GM18858 (cell line): ENCODE results near the gene LYPD6.
"Not testable (repeated sequence)": the region's sequence is repeated elsewhere in the genome, so short reads cannot be mapped to it uniquely, and the experiment has no call there.

ENCODE experiments used
- ATAC-seq: cut with Tn5 transposase; IDR thresholded peaks from one replicate; pipeline ENCODE4 v1.9.1; 2021; ENCODE audit not compliant: unreplicated experiment

LYPD6 gene, protein sequence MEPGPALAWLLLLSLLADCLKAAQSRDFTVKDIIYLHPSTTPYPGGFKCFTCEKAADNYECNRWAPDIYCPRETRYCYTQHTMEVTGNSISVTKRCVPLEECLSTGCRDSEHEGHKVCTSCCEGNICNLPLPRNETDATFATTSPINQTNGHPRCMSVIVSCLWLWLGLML

DNA sequence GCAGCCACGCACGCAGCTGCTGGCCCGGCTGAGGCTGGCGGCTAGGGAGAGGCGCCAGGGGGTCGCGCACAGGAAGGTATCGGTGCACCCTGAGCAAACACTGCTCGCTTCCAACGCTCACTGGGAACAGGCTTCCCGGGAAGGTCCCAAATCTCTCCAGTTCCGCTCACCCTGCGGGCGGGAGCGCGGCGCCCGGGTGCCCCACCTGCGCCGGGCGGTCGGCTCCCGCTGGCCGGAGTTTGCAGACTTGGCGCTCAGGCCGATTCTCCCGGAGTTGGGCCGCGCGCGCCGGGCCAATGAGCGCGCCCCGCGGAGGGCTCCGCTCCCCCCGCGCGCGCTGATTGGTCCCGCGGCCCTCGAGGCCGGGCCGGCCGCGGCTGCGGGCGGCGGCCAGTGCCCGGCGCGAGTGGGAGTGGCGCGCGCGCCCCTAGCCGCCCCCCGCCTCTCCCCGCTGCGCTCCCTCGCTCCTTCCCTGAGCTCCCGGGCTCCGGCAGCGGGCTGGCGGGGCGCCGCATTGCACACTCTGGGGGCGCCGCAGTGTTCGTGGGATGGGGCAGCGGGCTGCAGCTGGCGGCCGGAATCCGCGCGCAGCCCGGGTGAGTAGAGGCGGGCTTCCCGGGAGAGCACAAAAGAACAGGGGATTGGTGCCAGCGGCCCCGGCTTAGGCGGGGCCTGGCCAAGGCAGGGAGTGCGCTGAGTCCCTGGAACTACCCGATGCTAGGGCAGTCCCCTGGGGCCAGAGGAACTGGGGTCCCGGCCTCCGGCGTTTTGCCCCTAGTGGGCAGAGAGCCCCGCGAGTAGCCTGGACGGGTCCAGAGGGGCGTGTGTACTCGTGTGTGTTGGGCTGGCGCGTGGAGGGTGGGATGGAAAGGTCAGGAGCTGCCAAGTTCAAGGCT, at the start of gene LYPD6:
Gene LYPD6 (plus strand): TSS at position 461 of the 896 bp plus-strand sequence. CDS start 107,122 bp downstream, outside the sequence.
- ATAC-seq: no peak

DNA sequence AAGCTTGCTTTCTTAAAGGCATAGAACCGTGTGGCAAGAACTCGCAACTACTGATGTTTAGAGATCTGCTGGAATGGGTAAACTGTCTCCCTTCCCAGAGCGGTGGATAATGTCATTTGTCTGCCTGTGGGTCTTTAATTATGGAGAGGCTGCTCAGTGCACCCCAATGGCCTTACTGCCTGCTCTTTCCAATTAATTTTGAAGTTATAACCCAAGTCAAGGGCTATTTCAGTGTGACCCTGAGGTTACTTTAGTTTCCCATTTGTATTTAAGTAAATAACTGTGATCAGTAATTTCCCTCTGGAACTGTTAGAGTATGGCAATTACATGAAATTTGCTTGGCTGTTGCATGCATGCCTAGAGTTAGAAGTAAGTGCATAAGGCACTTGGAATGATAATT, 48.9 kb upstream of the LYPD6 start:
- no peak for ATAC-seq

DNA sequence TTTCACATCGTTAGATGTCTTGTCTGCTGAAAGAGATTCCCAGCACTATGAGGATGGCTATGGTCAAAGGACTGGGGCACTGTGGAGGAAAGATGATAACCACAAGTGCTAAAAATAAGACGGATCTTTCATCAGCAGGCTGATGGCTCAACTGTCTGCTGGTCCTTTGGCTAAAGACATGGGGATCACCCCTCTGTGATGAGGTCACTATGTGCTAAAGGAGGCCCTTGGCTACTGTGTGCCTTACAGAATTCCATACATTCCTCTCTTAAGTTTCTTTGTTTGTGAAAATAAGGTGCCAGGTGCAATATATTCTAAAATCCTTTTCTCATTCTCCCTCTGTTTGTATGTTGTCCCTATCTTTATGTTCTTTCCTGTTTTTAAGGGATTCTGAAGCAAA, 39.7 kb upstream of the LYPD6 start:
- ATAC-seq: no peak

DNA sequence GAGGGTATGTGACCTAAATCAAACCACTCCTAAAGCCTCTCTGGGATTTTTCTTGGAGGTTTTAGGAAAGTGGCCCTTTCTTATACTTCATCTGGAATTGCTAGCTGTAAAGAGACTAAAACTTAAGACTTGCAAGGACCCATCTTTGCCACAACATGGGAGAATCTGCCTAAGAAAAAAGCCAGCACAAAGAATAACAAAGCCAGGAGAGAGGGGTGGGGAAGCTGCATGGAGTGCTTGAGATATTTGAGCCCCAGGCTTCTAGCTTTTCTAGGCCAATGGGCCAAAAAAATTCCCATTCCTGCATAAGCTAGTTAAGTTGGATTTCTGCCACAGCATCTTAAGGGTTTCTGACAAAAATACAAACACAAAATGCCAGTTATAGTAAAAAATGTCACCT, 38.5 kb upstream of the LYPD6 start:
- ATAC-seq: no peak

DNA sequence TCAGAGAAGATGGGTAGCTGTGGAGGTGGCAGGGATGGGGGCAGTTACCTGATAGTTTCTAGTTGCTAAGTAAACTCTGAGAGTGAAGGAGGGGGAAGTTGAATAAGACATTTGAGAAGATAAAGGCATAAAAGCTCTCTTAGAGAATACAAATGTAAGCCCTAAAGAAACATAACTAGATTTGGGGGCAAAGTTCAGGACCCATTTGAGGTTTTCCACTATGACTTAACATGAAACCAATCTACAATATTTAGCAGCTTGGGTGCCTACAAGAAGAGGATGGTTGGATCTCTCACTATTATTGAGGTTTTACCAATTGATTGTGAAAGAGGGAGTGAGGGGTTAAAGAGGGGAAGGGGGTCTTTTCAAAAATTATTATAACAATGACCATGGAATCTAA, 34.4 kb upstream of the LYPD6 start:
- ATAC-seq: no peak

DNA sequence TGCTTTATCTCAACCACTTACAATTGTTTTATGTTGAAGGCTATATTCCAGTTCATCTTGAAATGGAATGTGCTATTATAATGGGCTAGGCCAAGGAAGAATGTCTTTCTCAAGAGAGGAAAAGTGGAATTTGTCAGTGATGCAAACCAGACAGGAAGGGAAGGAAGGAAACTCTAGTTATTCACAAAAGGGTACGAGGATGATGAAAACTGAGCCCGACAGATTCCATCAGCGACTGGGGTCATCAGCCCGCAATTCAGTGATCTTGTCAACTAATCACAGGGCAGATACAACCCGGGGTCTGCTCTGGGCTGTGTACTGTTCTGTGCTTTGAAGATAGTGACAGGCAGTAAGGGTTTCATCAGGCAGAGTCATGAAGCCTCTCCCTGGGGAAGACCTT, 23.4 kb upstream of the LYPD6 start:
- ATAC-seq: no peak

DNA sequence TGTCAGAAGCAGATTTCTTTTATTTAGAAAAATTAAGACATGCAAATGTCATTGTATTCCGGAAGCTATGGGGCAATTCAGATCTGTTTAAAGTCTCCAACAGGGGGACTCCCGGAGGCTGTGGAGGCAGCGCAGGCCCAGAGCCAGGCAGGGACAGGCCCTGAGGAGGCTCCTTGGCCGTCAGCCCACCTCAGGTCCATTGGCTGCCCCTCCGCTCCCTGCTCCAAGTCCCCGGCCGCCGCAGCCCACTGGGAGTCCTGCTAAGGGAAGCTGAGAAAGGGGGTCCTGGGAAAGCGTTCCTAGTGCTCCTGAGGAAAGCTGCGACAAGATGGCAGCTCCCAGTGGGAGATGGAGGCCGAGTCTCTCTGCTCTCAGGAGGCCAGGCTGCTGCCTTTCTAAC, 20.0 kb upstream of the LYPD6 start:
- no peak for ATAC-seq

DNA sequence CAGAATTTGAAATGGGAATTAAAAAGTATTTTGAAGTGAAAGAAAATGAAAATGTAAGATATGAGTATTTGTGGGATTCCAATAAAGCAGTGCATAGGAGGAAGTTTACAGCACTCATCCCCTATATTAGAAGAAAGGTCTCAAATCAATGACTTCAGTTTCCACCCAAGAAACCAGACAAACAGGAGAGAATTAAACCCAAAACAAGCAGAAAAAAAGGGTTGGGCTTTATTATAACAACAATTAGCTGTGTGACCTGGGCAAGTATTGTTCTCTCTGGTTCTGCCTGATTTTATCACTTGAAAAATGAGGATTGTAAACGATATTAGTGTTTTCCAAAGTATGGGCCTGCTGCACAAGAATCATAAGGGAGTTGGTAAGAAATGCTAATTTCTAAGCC, 18.3 kb upstream of the LYPD6 start:
- no peak for ATAC-seq

DNA sequence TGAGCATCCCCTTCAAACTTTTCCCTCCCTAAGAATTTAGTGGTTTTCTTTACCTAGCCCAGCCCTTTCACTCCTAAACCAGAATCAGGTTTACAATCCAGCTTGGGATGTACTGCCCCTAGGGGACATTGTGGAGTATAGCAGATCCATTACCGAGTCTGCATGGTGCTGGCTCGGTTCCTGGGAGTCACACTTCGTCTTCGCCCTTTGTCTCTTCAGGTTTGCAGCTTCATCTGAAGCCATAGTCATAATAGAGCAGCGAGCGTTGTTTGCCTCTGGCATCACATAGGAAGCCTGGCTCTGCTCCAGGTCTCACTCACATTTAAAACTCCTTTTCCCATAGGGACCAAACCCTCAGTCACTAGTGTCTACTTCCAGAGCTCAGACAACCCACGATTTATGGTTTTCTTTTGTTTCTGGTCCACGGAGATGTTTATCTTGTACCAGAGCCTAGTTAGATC, 16.8 kb upstream of the LYPD6 start:
- peak; percentile 98 for ATAC-seq

DNA sequence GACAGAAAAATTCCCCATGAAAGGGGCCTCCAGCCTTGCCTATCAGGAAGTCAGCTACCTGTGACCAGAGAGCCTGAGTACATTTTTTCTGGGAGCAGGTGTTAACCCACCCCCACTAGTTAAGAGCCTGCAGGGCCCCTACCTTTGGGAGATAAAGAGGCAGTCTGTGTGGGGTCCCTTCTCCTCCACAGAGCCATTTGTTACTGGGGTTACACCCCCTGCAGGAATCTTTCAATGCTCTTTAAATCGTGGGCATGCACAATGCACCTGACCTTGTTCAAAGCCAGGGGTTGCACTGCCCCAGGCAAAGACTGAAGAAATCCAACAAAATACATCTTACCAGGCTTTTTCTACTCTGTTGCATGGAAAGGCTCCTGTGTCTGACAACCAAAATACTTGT, 15.7 kb upstream of the LYPD6 start:
- no peak for ATAC-seq

DNA sequence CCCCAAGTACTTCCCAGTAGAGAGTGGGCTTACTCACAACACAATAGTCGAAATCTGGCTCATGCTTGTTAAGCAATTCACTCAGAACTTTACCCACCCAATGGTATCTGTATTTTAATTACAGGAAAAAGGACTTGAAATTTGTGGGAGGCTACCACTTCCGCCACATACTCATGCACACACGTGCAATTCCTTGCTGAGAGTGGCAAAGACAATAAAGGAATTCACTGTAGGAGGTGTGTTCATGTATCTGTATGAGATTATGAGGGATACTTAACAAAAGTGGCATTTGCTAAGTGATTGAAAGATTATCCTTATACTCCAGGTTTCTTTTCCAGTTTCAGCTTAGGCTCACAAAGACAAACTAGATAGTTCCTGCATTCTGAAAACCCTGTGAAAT, 14.9 kb upstream of the LYPD6 start:
- ATAC-seq: no peak

DNA sequence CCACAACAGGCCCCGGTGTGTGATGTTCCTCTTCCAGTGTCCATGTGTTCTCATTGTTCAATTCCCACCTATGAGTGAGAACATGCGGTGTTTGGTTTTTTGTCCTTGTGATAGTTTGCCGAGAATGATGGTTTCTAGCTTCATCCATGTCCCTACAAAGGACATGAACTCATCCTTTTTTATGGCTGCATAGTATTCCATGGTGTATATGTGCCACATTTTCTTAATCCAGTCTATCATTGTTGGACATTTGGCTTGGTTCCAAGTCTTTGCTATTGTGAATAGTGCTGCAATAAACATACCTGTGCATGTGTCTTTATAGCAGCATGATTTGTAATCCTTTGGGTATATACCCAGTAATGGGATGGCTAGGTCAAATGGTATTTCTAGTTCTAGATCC, 11.8 kb upstream of the LYPD6 start:
- not testable (repeated sequence) for ATAC-seq

DNA sequence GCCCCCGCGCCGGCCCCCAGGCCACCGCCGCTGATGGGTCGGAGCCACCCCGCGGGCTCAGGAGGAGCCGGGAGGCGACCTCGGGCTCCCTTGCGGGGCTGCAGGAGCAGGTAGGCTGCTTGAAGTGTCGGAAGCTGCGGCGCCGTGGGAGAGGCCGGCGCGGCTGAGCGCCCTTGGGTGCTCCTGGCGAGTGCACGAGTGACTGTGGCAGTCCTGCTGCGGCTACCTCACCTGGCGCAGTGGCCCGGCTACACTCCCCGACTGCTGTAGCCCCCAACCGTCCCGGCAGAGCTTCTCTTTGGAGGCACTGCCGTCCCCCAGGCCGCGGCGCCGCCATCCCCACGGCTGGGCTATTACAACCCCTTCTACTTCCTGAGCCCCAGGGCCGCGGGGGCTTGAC, 10.0 kb upstream of the LYPD6 start:
- no peak for ATAC-seq

DNA sequence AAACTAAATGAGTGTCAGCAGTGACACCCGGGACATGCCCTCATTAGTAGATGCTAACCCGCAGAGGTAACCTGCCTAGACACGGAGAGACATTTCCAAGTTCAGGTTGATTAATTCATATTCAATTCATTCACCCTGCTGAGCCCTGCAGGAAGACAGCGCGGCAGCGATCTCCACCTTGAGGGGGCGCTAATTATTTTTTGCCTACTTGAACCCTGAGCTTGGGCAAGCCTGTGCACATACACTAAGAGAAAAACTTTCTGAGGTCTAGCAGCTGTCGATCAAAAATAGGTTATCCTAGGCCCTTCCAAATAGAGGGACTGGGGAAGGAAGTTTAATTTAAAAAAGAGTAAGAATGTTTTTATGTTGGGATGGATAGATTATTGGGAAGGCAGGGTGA, 1.3 kb upstream of the LYPD6 start:
- ATAC-seq: no peak

DNA sequence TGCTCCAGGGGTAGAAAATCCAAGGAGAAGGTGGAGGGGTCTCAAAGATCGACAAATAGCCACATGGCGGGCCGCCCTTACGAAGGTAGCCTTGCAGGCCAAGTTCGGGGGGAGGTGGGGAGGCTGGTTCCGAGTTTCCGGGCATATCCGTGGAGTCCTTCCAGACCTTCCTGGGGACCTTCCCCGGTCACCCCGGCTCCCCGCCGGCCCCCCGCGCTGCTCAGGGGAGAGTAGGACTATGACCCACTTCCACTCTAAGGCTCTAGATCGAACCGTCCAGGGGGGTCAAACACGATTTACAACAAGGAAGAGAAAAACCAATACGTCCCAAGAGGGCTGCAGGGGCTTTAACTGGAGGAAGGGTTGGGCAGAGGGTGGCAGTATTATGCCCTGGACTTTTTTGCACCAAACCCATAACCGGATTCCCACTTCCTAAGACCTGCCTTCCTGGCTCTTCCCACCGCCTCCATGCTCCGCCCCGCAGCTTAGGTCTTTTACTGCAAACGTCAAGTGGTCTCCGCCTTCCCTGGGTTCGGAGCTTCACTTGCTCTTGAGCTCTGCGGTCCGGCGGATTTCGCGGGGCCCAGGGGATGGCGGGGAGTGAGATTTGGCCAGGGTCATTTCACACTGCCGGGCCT, 779 bp upstream of the LYPD6 start:
- no peak for ATAC-seq

DNA sequence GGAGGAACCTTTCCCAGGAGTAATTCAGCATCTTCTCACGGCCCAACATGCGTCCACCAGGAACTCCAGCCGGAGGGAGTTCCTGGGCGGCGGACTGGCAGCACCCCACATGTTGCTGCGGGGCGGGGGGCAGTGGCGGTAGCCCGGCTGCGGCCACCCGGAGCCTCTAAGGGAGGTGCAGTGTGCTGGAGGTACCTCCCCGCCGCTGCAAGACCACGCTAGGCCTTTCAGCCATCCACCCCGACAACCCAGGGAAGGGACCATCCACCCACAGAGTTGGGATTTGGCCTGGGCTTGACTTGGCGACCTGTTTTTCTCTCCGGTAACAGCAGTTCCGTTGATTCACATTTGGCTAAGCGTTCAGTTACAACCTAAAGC, 625 bp downstream of the LYPD6 start:
- no peak for ATAC-seq

DNA sequence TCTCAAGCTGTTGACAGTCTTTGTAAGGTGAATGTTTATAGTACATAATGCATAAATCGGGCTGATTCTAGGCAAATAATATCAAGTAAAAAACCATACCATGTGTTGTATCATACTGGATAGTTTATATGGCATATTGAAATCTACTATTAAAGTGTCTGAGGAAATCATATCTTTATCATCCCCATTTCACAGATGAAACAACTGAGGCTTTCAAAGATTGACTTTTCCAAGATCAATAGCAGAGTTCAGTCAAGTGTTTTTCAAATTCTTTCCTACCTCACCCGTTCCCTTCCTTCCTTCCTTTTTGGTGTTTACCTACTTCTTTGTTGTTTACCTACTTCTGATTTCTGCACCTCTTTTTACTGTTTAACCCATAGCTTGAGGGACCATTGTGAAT, 2.0 kb downstream of the LYPD6 start:
- no peak for ATAC-seq

DNA sequence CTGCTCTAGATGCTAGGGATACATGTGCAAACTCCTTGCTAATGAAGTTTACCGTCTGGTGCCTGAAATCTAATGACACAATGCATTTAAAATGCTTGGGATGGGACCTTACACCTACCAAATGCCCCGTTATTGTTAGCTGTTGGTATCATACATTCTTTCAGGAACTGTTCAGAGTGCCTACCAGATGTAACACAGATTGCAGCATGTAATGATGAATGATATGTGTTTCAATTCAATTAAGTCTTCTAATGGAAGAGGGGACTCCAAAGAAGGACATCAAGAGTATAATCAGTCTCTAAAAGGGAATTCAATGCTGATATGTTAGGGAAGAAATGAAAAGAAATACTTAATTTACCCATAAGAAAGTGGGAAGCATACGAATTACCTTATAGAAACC, 3.2 kb downstream of the LYPD6 start:
- no peak for ATAC-seq

DNA sequence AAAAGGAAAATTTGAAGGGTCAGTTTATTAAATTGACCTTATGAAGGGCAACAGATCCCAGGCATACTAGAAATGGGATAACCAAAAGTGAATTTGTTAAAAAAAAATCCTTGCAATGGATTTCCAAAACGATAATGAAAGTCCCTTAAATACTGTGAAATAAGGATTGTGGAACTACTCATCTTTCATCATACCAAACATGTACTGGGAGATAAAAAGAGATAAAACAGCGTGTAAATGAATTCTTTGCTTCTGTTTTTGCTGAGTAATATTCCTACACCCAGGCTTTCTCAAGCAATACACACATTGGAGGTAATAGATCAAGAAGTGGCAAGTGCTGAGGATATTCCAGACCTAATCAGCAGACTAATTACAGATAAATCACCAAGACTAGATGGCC, 3.8 kb downstream of the LYPD6 start:
- ATAC-seq: no peak

DNA sequence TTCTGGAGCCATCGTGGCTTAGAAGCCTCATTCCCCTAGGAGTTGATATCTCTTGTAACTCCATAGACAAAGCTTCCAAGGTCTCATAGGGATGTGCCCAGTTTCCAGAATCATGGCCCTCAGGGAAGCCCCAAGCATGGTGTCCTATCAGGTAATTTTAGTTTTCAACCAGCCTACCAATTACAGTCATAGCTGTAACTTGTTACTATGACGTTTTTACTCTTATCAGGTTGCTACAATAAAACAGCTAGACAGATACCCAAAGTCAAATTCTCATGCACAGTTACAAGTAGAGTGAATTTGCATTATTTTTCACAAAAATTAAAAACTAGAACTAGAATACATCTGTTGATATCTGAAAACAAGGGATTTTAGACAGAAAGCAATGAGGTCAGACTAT, 8.9 kb downstream of the LYPD6 start:
- ATAC-seq: no peak

DNA sequence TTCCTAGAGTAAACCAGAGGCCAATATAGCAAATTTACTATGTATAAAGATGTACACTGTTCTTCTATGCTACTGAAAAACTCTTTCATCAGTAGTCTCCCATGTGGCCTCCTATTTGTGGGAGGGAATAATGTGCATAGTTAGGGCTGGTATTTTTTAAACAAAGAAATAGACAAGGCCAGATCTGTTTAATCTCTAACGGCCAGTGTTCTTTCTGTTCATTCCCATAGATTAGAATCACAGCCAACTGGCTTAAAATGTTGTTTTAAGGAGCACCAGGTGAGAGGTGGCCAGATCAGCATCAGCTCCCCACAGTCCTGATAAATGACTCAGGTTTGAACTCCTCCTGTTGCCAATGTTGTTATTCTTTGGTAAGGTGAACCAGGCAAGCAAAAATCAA, 12.1 kb downstream of the LYPD6 start:
- no peak for ATAC-seq

DNA sequence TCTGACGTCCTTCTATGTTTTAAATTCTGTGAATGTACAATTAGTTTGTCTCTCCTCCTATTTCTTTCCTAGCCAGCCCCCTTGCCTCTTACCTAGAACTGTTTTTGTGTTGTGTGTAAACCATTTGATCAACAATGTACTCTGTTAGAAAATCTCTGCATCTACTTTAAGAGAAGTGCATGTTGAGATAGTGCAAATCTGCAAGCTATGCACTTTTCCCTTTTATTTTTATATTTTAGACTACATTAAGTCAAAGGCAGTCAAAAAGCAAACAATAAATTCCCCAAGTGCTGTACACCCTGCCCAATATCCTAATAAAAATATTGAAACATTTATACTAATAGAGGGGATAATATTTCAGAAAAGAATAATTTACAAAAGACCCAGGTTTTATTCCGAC, 13.7 kb downstream of the LYPD6 start:
- ATAC-seq: no peak
